ENCODE data around the gene PSMA2. TPM values are rescaled to one million over a fixed set of nuclear protein-coding genes. Genes with fewer than 3 reads are reported as not detected.

The PSMA2 gene
- polyA plus RNA-seq, 3 donors: 51.8 to 294 (median 283) TPM

GRCh38 chr7:42922017-42922753, 9.8 kb downstream of the PSMA2 start:
- Histone ChIP-seq H3K4me1 (ENCODE audit: control insufficient read depth in 1 of 2, insufficient read depth in 2 of 2, low read length in 2 of 2) (peaks cover 11 to 15% of the 10 kb centered on the region in 2 donors), H3K36me3 (replicated peaks in 1 of 2; ENCODE audit: control insufficient read depth in 1 of 2, insufficient read depth in 2 of 2, low read length in 2 of 2) (peaks cover 73 to 87% of the 10 kb centered on the region in 2 donors), H3K9me3 (replicated peaks in 1 of 2; ENCODE audit: control insufficient read depth in 1 of 2, insufficient read depth in 1 of 2, low read length in 2 of 2) (no peaks in the 10 kb centered on the region), H3K9ac (ENCODE audit: insufficient read depth, low read length, poor library complexity, severe bottlenecking) (no peak overlapping the region), H3K27ac (ENCODE audit: low read depth in 1 of 2, low read length in 2 of 2) (no peak overlapping the region), H2AFZ (ENCODE audit: insufficient read depth, low read depth, low read length, poor library complexity, severe bottlenecking) (no peak overlapping the region), H4K20me1 (ENCODE audit: insufficient read depth, low read length) (peaks cover 16% of the 10 kb centered on the region), H3K4me2 (replicated peaks; ENCODE audit: extremely low read depth, low read length, poor library complexity, severe bottlenecking) (no peak overlapping the region), H3K27me3 (ENCODE audit: control insufficient read depth in 2 of 2, insufficient read depth in 2 of 2, low read length in 2 of 2) (no peaks in the 10 kb centered on the region), H3K4me3 (replicated peaks in 1 of 3; ENCODE audit: low read depth in 2 of 3, low read length in 3 of 3) (no peak overlapping the region), H3K79me2 (ENCODE audit: insufficient read depth, low read length) (peaks cover 19% of the 10 kb centered on the region)
- Mint-ChIP-seq H3K36me3 (peaks cover 74 to 83% of the 10 kb centered on the region in 2 donors), H3K4me3 (no peak overlapping the region), H3K4me1 (peaks cover 18% of the 10 kb centered on the region), H3K27me3 (ENCODE audit: low read depth in 3 of 3) (no peaks in the 10 kb centered on the region), H3K27ac (no peak overlapping the region), H3K9me3 (no peaks in the 10 kb centered on the region)
- intact Hi-C loops (cut with micrococcal nuclease): no loop called here
- no CpG with 5 or more reads among the region's 3 CpGs for WGBS (ENCODE audit: insufficient coverage)
- TF ChIP-seq CTCF (IDR thresholded peaks at IDR 0.05): no peak
- DNase-seq: no peak

- no peak overlapping the region for H3K4me3 ChIP-seq (replicated peaks in 1 of 3; ENCODE audit: low read depth in 2 of 3, low read length in 3 of 3)
- TF ChIP-seq CTCF (IDR thresholded peaks at IDR 0.05): no peak
- peaks cover 0 to 2% (median 0%) of the 10 kb centered on the region in 7 donors for H3K9me3 Mint-ChIP-seq
- peaks cover 11 to 24% of the 10 kb centered on the region in 2 donors for H3K4me1 ChIP-seq (ENCODE audit: control insufficient read depth in 1 of 2, insufficient read depth in 2 of 2, low read length in 2 of 2)
- no peak overlapping the region for H3K4me2 ChIP-seq (replicated peaks; ENCODE audit: extremely low read depth, low read length, poor library complexity, severe bottlenecking)
- H3K4me3 Mint-ChIP-seq: no peak overlapping the region
- peaks cover 43 to 54% of the 10 kb centered on the region in 2 donors for H3K36me3 Mint-ChIP-seq
- H3K27me3 ChIP-seq (ENCODE audit: control insufficient read depth in 2 of 2, insufficient read depth in 2 of 2, low read length in 2 of 2): no peaks in the 10 kb centered on the region
- no peak overlapping the region for H3K9ac ChIP-seq (ENCODE audit: insufficient read depth, low read length, poor library complexity, severe bottlenecking)
- H3K27me3 Mint-ChIP-seq (ENCODE audit: low read depth in 3 of 3): no peaks in the 10 kb centered on the region
- WGBS (ENCODE audit: insufficient coverage): no CpG with 5 or more reads among the region's 1 CpG
- DNase-seq: no peak
- peaks cover 6% of the 10 kb centered on the region for H3K79me2 ChIP-seq (ENCODE audit: insufficient read depth, low read length)
- H3K27ac ChIP-seq (ENCODE audit: low read depth in 1 of 2, low read length in 2 of 2): no peak overlapping the region
- no peaks in the 10 kb centered on the region for H4K20me1 ChIP-seq (ENCODE audit: insufficient read depth, low read length)
- no peaks in the 10 kb centered on the region for H3K9me3 ChIP-seq (replicated peaks in 1 of 2; ENCODE audit: control insufficient read depth in 1 of 2, insufficient read depth in 1 of 2, low read length in 2 of 2)
- no peak overlapping the region for H2AFZ ChIP-seq (ENCODE audit: insufficient read depth, low read depth, low read length, poor library complexity, severe bottlenecking)
- peaks cover 36% of the 10 kb centered on the region for H3K4me1 Mint-ChIP-seq
- peaks cover 29 to 51% of the 10 kb centered on the region in 2 donors for H3K36me3 ChIP-seq (replicated peaks in 1 of 2; ENCODE audit: control insufficient read depth in 1 of 2, insufficient read depth in 2 of 2, low read length in 2 of 2)
- intact Hi-C loops (cut with micrococcal nuclease): loop anchor here in 1 of 2 donors (10.0 kb wide), 1 partner anchor 1579 kb away; the partner anchor contains the start of gene NUDCD3
- no peak overlapping the region for H3K27ac Mint-ChIP-seq
Observed at GRCh38 chr7:42915356-42915755, 16.6 kb downstream of the PSMA2 start.
